Ishikawa (cell line): ENCODE results near the gene AK4.

ENCODE experiments used
- CEBPB ChIP-seq: IDR thresholded peaks from 2 replicates; pipeline ENCODE4 v1.6.1; 2012
- CREB1 ChIP-seq: IDR thresholded peaks from 2 replicates; pipeline ENCODE4 v1.6.1; 2012; ENCODE audit warnings: low read depth
- EGR1 ChIP-seq: IDR thresholded peaks from 2 replicates; pipeline ENCODE4 v1.6.1; 2012
- EP300 ChIP-seq: IDR thresholded peaks from 2 replicates; pipeline ENCODE4 v1.6.1; 2012; ENCODE audit warnings: borderline replicate concordance
- FOXM1 ChIP-seq: IDR thresholded peaks from 2 replicates; pipeline ENCODE4 v1.6.1; 2012; ENCODE audit warnings: low read depth, borderline replicate concordance
- NFIC ChIP-seq: IDR thresholded peaks from 2 replicates; pipeline ENCODE4 v1.6.1; 2012
- TAF1 ChIP-seq: IDR thresholded peaks from 2 replicates; pipeline ENCODE4 v1.6.1; 2012; ENCODE audit warnings: low read depth, mild to moderate bottlenecking
- TF ChIP-seq, protein P1 (sequence below): IDR thresholded peaks from 2 replicates; pipeline ENCODE4 v1.6.1; 2012; ENCODE audit warnings: low read depth, mild to moderate bottlenecking
- TF ChIP-seq, protein P2 (sequence below): IDR thresholded peaks from 2 replicates; pipeline ENCODE4 v1.6.1; 2012
- TF ChIP-seq, protein P3 (sequence below): IDR thresholded peaks from 2 replicates; pipeline ENCODE4 v1.6.1; 2012

DNA sequence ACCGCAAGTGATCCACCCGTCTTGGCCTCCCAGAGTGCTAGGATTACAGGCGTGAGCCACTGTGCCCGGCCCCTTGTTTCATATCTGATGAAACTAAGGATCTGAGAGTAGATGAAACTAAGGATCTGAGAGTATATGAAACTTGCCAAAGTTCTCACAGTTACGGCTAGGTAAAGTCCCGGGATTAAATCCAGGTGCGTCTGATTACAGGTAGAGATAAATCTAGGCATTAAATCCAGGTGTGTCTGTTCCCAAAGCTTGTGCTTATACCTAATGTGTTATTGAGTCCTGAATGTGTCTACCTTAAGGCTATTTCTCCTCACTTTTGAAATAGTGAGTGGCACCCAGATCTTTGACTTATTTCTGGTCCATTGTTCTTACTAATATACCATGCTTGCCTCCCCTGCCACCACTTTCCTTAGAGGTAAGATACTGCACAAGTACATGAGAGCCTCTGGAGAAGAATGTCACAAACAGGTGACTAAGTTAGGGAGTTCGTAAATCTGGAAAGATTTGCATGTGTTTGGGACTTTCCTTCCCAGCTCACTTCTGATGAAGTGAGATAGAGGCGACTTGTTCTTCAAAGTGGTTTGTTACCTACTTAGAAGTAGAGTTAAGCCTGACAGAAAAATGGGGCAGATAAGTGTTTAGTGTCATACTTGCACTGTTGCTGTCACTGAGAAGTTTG lies 66.5 kb downstream of the AK4 start:
- TF ChIP-seq FOXM1: no peak
- no peak for TF ChIP-seq EP300
- no peak for TF ChIP-seq EGR1
- no peak for TF ChIP-seq TAF1
- TF ChIP-seq, protein P1, sequence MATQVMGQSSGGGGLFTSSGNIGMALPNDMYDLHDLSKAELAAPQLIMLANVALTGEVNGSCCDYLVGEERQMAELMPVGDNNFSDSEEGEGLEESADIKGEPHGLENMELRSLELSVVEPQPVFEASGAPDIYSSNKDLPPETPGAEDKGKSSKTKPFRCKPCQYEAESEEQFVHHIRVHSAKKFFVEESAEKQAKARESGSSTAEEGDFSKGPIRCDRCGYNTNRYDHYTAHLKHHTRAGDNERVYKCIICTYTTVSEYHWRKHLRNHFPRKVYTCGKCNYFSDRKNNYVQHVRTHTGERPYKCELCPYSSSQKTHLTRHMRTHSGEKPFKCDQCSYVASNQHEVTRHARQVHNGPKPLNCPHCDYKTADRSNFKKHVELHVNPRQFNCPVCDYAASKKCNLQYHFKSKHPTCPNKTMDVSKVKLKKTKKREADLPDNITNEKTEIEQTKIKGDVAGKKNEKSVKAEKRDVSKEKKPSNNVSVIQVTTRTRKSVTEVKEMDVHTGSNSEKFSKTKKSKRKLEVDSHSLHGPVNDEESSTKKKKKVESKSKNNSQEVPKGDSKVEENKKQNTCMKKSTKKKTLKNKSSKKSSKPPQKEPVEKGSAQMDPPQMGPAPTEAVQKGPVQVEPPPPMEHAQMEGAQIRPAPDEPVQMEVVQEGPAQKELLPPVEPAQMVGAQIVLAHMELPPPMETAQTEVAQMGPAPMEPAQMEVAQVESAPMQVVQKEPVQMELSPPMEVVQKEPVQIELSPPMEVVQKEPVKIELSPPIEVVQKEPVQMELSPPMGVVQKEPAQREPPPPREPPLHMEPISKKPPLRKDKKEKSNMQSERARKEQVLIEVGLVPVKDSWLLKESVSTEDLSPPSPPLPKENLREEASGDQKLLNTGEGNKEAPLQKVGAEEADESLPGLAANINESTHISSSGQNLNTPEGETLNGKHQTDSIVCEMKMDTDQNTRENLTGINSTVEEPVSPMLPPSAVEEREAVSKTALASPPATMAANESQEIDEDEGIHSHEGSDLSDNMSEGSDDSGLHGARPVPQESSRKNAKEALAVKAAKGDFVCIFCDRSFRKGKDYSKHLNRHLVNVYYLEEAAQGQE: no peak
- TF ChIP-seq, protein P2, sequence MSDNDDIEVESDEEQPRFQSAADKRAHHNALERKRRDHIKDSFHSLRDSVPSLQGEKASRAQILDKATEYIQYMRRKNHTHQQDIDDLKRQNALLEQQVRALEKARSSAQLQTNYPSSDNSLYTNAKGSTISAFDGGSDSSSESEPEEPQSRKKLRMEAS: no peak
- no peak for TF ChIP-seq CEBPB
- TF ChIP-seq, protein P3, sequence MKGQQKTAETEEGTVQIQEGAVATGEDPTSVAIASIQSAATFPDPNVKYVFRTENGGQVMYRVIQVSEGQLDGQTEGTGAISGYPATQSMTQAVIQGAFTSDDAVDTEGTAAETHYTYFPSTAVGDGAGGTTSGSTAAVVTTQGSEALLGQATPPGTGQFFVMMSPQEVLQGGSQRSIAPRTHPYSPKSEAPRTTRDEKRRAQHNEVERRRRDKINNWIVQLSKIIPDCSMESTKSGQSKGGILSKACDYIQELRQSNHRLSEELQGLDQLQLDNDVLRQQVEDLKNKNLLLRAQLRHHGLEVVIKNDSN: no peak
- TF ChIP-seq CREB1: no peak
- TF ChIP-seq NFIC: no peak
